LoVo (cell line): ENCODE measurements around the gene SLC39A1.

Experiments
- DNase-seq: peaks from one replicate; pipeline ENCODE4 v3.0.0-alpha.2; 2016; ENCODE audit warnings: low spot score

The SLC39A1 gene

GRCh38 chr1:153977250-153978240 is 14.2 kb upstream of the SLC39A1 start, which contains the start of gene JTB:
Gene JTB, minus strand, starts transcription at chr1:153977674. Its CDS starts 422 bp downstream, at chr1:153977252.
- peak; percentile 82 for DNase-seq

- DNase-seq = no peak
Observed at GRCh38 chr1:153976819-153977249, 13.5 kb upstream of the SLC39A1 start.

GRCh38 chr1:153973525-153973924 is 10.2 kb upstream of the SLC39A1 start:
- DNase-seq = no peak

DNA sequence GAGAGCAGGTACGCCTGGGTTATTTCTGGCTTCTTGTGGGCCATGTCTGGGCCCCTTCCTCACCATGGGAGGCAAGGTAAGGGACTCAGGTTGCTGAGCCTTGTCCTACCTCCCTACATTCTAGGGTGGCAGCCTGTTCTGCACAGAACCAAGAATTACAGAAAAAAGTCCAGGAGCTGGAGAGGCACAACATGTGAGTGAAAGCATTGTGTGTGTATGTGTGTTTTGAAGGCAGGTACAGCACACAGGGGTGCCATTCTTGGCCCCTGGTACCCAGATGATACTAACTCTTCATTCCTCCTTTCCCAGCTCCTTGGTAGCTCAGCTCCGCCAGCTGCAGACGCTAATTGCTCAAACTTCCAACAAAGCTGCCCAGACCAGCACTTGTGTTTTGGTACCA is 9.7 kb upstream of the SLC39A1 start:
- no peak for DNase-seq

- no peak for DNase-seq
Observed at GRCh38 chr1:153970346-153970745, 7.0 kb upstream of the SLC39A1 start.

DNA sequence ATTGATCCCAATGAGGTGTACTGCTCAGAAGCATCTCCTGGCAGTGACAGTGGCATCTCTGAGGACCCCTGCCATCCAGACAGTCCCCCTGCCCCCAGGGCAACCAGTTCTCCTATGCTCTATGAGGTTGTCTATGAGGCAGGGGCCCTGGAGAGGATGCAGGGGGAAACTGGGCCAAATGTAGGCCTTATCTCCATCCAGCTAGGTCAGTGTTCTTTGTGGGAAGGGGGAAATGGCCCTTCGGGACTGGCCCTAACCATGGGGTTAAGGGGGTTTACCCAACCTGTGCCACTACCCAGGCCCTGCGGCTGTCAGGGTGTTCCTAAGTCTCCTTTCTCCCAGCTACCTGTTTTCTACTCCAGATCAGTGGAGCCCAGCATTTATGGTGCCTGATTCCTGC is 5.6 kb upstream of the SLC39A1 start:
- no peak for DNase-seq

DNA sequence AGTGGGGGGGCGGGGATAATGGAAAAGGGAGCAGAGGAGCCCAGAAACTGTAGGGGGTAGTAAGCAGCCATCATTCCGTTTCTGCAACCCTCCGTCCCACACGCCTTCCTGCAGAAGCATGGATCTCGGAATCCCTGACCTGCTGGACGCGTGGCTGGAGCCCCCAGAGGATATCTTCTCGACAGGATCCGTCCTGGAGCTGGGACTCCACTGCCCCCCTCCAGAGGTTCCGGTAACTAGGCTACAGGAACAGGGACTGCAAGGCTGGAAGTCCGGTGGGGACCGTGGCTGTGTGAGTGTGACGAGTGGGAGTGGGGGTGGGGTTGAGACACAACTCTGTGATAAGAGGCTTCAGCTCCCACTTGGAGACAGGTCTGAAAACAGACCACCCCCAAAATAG is 5.1 kb upstream of the SLC39A1 start:
- DNase-seq = no peak

GRCh38 chr1:153968000-153968363 is 4.6 kb upstream of the SLC39A1 start:
- no peak for DNase-seq

GRCh38 chr1:153967107-153967999 is 4.0 kb upstream of the SLC39A1 start, which contains the start of gene CREB3L4:
Gene CREB3L4, plus strand, starts transcription at chr1:153967902. Its CDS starts 624 bp downstream, at chr1:153968526.
- DNase-seq = peak; percentile 95

DNA sequence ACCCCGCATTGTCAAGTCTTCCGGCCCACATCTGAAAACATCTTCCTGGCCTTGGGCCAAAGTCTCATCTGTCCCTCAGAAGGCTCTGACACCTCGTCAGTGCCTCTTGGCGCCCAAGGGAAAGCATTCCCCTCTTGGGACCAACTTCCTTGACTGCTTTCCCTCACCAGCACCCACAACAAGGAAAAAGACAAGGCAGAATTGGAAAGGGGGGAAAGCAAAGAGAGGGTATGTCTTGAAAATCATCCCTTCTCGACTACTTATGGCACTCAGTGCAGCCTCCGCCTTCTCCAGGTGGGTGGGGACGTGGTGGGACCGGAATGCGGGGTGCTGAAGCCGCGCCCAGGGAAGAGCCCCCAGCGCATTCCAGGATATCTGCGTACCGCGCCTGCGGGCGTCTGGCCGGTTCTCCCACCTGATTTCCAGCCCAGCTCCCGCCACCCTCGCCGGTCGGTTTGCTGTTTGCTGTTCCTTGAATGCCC is 554 bp upstream of the SLC39A1 start:
- DNase-seq = peak; percentile 80

DNA sequence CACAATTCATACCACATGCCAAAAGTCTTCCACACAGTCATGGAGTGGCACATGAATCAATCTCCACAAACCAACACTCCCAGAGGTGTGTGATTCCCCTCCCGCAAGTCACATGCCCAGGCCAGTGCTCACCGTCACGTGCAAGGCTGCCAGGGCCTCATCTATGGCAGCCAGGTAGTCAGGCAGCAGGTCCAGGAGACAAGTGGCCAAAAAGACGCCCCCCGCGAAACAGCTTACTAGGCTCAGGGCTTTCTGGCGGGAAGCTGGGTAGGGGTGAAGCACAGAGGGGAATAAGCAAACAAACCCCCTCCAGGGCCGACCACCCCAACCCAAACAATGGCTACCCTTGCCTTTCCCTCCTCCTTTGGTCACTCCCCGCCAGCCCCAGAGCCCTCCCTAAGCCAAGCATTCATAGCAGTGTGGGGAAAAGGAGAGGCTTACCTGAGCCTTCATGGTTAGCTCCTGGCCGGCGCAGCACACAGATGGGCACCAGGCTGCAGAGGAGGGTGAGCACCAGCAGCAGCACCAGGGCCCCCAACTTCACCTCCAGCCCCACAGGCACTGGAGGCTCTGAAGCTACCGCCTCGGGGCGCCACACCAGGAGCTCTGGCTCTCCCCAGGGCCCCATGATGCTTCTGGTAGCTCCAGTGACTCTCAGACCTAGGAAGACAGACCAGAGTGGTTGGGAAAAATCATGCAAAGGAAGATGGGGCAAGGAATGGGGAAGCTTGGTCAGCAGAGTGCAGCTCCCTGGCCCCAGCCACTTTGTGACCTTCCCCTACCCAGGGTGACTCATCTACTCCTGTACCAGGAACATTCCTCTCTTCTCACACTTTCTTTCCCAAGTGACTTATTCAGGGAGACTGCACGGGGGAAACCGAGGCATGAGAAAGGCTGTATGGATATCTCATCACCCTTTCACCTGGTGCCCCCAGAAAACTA is 978 bp downstream of the SLC39A1 start:
- peak; percentile 61 for DNase-seq

GRCh38 chr1:153961421-153961820 is 1.9 kb downstream of the SLC39A1 start:
- DNase-seq = no peak

DNA sequence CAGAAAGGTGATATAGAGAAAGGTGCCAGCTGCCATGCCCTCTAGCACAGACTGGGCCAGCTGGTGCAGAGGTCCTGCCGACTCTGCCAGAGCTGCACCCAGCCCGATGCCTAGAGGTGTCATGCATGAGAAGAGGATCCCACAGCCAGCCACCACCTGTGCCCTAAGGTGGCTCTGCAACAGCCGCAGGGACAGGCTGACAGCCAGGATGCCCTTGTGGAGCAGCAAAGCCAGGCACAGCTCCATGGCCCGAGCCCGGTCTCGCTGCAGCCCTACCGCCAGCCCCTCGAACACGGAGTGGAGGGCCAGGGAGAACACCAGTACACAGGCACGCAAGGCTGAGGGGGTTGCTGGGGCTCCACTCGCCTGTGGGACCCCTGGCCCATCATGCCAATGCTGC is 3.1 kb downstream of the SLC39A1 start:
- DNase-seq = no peak

DNA sequence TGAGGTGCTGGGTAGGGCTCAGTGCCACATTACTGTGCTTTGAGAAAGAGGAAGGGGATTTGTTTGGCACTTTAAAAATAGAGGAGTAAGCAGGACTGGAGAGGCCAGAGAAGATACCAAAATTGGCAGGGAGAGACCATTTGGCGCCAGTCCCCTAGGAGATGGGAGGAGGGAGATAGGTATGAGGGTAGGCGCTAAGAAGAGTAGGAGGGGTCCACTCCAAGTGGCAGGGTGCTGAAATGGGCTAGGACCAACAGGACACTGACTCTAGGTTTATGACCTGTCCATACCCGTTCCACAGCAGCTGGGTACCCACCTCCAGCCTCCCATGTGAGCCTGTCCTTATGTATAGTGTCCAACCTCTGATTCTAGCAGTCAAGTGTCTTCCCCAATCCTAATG is 3.9 kb downstream of the SLC39A1 start:
- DNase-seq = no peak

DNA sequence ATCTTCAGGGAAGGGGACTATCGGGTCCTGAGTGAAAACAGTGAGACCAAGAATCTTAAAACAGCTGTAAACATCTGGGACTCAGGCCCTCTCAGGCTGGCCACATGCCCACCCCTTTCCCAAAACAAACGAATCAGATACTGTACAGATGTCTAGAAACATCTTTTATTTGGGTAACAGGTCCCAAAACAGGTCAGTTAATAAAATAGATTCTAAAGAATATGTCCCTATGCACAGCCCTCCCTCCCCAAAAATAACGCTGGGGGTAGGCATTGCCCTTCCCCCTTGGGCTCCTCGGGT is 4.4 kb downstream of the SLC39A1 start:
- no peak for DNase-seq

DNA sequence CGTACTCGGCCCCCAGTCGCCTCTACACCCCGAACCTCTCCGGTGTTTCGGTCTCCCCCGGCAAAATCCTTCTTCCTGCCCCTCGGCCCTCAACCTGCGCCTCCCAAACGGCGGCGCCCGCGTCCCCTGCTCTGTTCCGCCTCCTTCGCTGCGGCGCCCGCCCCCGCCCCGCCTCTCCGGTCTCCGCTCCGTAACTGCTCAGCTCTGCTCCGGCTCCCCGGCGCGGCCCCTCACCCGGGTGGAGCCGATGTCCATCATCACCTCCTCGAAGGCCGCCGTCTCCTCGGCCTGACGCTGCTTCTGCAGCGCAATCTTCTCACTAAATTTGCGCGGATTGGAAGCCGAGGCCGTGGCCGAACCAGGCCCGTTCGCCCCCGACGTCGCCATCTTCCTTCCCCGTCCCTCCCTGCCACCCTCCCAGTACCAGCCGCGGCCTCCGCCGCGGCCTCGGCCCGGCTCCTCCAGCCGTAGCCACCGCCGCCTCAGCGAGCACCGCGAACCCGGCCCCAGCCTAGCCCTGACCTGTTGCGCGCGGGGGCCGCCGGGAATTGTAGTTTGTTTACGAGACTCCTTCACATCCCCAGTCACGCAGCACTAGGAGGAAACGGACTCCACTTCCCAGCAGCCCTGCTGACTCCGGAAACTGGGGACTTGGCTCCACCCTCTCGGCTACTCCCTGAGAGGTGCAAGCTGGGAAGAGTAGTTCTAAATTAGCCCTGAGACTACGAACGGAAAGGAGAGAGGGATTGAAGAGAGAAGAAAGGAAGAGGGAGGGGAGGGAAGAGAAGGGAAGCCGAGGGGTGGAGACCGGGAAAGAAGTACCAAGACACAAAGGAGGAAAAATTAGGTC is 5.0 kb downstream of the SLC39A1 start, which contains the start of gene CRTC2:
Gene CRTC2, minus strand, starts transcription at position 502 of the 850 bp plus-strand sequence. Its CDS starts 115 bp downstream, at position 387.
- peak; percentile 99 for DNase-seq

- no peak for DNase-seq
Observed at GRCh38 chr1:153957744-153958110, 5.6 kb downstream of the SLC39A1 start.

- DNase-seq = no peak
Observed at GRCh38 chr1:153956997-153957715, 6.2 kb downstream of the SLC39A1 start.

DNA sequence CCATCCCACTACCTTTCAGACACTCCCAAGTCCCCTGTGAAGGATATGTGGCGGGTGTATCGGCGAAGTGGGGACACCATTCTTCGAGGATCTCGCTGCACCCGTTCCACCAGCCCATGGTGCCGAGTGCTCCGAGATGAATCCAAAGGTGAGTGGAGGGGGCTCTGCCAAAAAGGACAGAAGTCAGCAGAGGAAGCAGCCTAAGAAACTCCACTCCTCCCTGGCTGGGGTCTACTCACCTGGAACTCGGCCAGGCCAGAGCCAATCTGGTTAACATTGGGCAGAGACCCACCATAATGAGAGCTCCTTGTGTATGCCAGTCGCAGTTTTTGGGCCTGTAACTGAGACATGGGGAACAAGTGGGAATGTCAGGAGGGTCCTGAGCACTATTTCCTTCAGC is 8.5 kb downstream of the SLC39A1 start:
- no peak for DNase-seq
